B cell (primary cell): ENCODE results near the gene SZT2.

Experiments used
- CTCF ChIP-seq: fragments of 200-600 bp; IDR thresholded peaks from one replicate; pipeline ENCODE4 v1.8.0; 2022; ENCODE audit warnings: antibody characterized with exemption, mild to moderate bottlenecking
- EZH2 ChIP-seq: IDR thresholded peaks from 2 replicates; pipeline ENCODE4 v1.6.1; 2012; ENCODE audit warnings: borderline replicate concordance, low read depth, mild to moderate bottlenecking, moderate library complexity, low read length; ENCODE audit not compliant: insufficient read depth, poor library complexity, severe bottlenecking

- TF ChIP-seq CTCF (no peak), EZH2 (no peak)
Observed at GRCh38 chr1:43434256-43434655, 44.6 kb downstream of the SZT2 start.
